Activated naive CD8-positive, alpha-beta T cell treated with anti-CD3 and anti-CD28 coated beads, Interleukin-2, amount 50 U/mL, for 24 hours (primary cell): ENCODE data around the gene RGL1.

Experiments
- ATAC-seq: fragments of 150-1000 bp; cut with Tn5 transposase; one replicate; pipeline ENCODE4 v1.10.0; 2021
- DNase-seq: peaks from one replicate; pipeline ENCODE4 v3.0.0; 2021
- H3K27ac Mint-ChIP-seq: one replicate; pipeline ENCODE4 v1.8.0; 2021; ENCODE audit warnings: mild to moderate bottlenecking, mixed read lengths
- H3K27me3 Mint-ChIP-seq: one replicate; pipeline ENCODE4 v1.8.0; 2021; ENCODE audit warnings: mixed read lengths
- H3K36me3 Mint-ChIP-seq: one replicate; pipeline ENCODE4 v1.8.0; 2021; ENCODE audit warnings: low read depth, mixed read lengths
- H3K4me1 Mint-ChIP-seq: one replicate; pipeline ENCODE4 v1.8.0; 2021; ENCODE audit warnings: mixed read lengths
- H3K4me3 Mint-ChIP-seq: one replicate; pipeline ENCODE4 v1.8.0; 2021; ENCODE audit warnings: mild to moderate bottlenecking, moderate library complexity, mixed read lengths
- H3K9me3 Mint-ChIP-seq: one replicate; pipeline ENCODE4 v1.8.0; 2021; ENCODE audit warnings: mixed read lengths

RGL1 gene

GRCh38 chr1:183850852-183851251 lies 45.9 kb downstream of the RGL1 start:
- Mint-ChIP-seq H3K4me1 (peaks cover 3% of the 10 kb centered on the region), H3K9me3 (no peaks in the 10 kb centered on the region), H3K4me3 (no peak overlapping the region), H3K27ac (no peak overlapping the region), H3K27me3 (no peaks in the 10 kb centered on the region), H3K36me3 (peaks cover 2% of the 10 kb centered on the region)
- DNase-seq = no peak
- no peak for ATAC-seq

DNA sequence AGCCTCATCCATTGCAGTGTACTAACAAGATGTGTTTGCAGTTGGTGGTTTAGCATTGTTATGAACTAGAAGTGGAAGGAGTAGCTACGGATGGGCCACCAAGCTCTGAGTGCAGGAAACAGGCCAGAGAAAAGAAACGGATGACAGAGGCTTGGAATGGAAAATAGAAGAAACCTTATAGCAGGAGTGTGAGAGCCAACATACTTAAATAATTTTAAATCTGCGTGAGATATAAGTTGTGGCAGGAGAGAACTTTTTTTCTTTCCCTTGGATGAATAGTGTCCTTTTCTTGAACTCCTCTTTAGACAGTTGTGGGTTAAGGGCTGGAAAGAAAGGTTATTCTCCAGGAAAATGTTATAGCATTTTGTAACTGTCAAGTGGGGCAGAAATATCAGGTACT lies 54.2 kb downstream of the RGL1 start:
- DNase-seq (no peak), ATAC-seq (no peak)
- Mint-ChIP-seq H3K4me3 (no peak overlapping the region), H3K9me3 (no peaks in the 10 kb centered on the region), H3K27ac (no peak overlapping the region), H3K36me3 (no peaks in the 10 kb centered on the region), H3K27me3 (no peaks in the 10 kb centered on the region), H3K4me1 (no peaks in the 10 kb centered on the region)

GRCh38 chr1:183859831-183860230 lies 54.9 kb downstream of the RGL1 start:
- Mint-ChIP-seq H3K4me3 (no peak overlapping the region), H3K27me3 (no peaks in the 10 kb centered on the region), H3K27ac (no peak overlapping the region)

GRCh38 chr1:183862967-183863366 lies 58.0 kb downstream of the RGL1 start:
- DNase-seq (no peak), ATAC-seq (no peak)
- no peaks in the 10 kb centered on the region for H3K4me1 Mint-ChIP-seq
- no peak overlapping the region for H3K27ac Mint-ChIP-seq
- no peak overlapping the region for H3K4me3 Mint-ChIP-seq
- H3K27me3 Mint-ChIP-seq = no peaks in the 10 kb centered on the region
- no peaks in the 10 kb centered on the region for H3K36me3 Mint-ChIP-seq
- H3K9me3 Mint-ChIP-seq = no peaks in the 10 kb centered on the region

More at GRCh38 chr1:183859831-183860230, 54.9 kb downstream of the RGL1 start:
- H3K36me3 Mint-ChIP-seq = no peaks in the 10 kb centered on the region
- no peaks in the 10 kb centered on the region for H3K4me1 Mint-ChIP-seq
- no peak for DNase-seq
- H3K9me3 Mint-ChIP-seq = no peaks in the 10 kb centered on the region
- no peak for ATAC-seq

- Mint-ChIP-seq H3K4me1 (no peaks in the 10 kb centered on the region), H3K4me3 (no peak overlapping the region), H3K27me3 (no peaks in the 10 kb centered on the region), H3K36me3 (no peaks in the 10 kb centered on the region), H3K9me3 (no peaks in the 10 kb centered on the region), H3K27ac (no peak overlapping the region)
- ATAC-seq = no peak
- DNase-seq = no peak
These were observed 58.9 kb downstream of the RGL1 start for GRCh38 chr1:183863852-183864251.

GRCh38 chr1:183864611-183865010 lies 59.7 kb downstream of the RGL1 start:
- no peaks in the 10 kb centered on the region for H3K36me3 Mint-ChIP-seq
- H3K4me3 Mint-ChIP-seq = no peak overlapping the region
- H3K9me3 Mint-ChIP-seq = no peaks in the 10 kb centered on the region
- H3K4me1 Mint-ChIP-seq = no peaks in the 10 kb centered on the region
- H3K27me3 Mint-ChIP-seq = no peaks in the 10 kb centered on the region
- no peak for ATAC-seq
- DNase-seq = no peak
- no peak overlapping the region for H3K27ac Mint-ChIP-seq

DNA sequence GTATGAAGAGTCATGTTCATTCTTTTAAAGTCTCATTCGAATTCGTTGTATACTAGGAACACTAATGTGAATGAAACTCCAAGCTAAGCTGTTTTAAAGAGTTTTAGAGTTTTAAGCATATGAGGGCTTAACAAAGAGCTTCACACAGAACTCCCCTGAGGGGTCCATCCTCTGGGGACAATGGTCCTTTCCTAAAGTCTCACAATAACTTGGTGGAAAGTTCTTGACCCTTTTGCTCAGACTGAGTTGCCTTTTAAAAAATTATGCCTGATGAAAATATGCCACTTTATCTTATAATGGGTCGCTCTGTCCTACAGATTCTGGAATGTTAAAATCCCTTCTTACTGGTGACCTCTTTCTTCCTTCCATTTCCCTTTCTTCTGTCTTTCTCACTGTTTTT lies 64.3 kb downstream of the RGL1 start:
- Mint-ChIP-seq H3K27ac (no peak overlapping the region), H3K36me3 (no peaks in the 10 kb centered on the region), H3K27me3 (no peaks in the 10 kb centered on the region), H3K4me1 (peaks cover 18% of the 10 kb centered on the region), H3K4me3 (no peak overlapping the region), H3K9me3 (no peaks in the 10 kb centered on the region)
- ATAC-seq = no peak
- DNase-seq = no peak

DNA sequence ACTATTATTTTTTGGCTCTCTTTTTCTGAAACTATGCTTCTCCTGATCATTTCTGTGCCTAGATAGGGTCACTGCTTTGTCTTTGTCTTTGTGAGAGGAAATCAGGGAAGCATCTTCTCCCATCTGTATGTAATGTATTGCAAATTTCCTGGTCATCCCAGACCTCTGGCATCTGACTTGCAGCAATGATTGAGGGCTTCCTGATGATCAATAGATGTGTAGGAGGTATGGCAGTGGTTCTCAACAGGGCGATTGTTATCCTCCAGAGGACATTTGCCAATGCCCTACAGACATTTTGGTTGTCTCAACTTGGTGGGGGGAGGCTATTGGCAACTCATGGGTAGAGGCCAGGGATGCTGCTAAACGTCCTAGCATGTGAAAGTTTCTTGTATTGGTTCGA lies 64.7 kb downstream of the RGL1 start:
- H3K4me1 Mint-ChIP-seq = peaks cover 22% of the 10 kb centered on the region
- H3K27me3 Mint-ChIP-seq = no peaks in the 10 kb centered on the region
- ATAC-seq (no peak), DNase-seq (no peak)
- H3K9me3 Mint-ChIP-seq = no peaks in the 10 kb centered on the region
- H3K4me3 Mint-ChIP-seq = no peak overlapping the region
- H3K27ac Mint-ChIP-seq = no peak overlapping the region
- H3K36me3 Mint-ChIP-seq = peaks cover 1% of the 10 kb centered on the region

GRCh38 chr1:183870351-183871077 lies 65.6 kb downstream of the RGL1 start:
- no peak overlapping the region for H3K4me3 Mint-ChIP-seq
- DNase-seq (no peak), ATAC-seq (no peak)
- H3K4me1 Mint-ChIP-seq = peaks cover 22% of the 10 kb centered on the region
- peaks cover 1% of the 10 kb centered on the region for H3K36me3 Mint-ChIP-seq
- no peaks in the 10 kb centered on the region for H3K27me3 Mint-ChIP-seq
- no peak overlapping the region for H3K27ac Mint-ChIP-seq
- no peaks in the 10 kb centered on the region for H3K9me3 Mint-ChIP-seq

DNA sequence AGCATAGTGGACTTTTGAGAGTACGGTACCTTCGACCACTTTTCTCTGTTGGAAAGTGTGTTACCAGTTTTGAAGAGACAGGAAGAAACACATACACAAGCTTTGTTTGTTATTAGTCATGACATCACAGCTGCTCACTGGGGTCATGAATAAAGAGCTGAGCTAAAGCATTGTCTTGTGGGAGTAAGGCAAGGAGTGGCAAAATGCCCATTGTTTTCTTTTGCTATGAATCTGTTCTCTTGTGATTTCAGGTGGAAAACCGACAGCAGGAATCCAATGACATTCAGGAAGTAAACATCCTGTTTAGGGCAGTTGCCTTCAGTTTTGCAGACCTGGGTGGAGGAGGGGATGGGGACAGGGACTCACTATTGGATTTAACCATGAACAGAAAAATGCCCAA lies 66.2 kb downstream of the RGL1 start:
- no peak overlapping the region for H3K27ac Mint-ChIP-seq
- ATAC-seq (no peak), DNase-seq (no peak)
- H3K36me3 Mint-ChIP-seq = peaks cover 1% of the 10 kb centered on the region
- peaks cover 22% of the 10 kb centered on the region for H3K4me1 Mint-ChIP-seq
- no peak overlapping the region for H3K4me3 Mint-ChIP-seq
- no peaks in the 10 kb centered on the region for H3K27me3 Mint-ChIP-seq
- no peaks in the 10 kb centered on the region for H3K9me3 Mint-ChIP-seq

- Mint-ChIP-seq H3K27ac (no peak overlapping the region), H3K9me3 (no peaks in the 10 kb centered on the region), H3K4me1 (peaks cover 22% of the 10 kb centered on the region), H3K36me3 (peaks cover 1% of the 10 kb centered on the region), H3K27me3 (no peaks in the 10 kb centered on the region), H3K4me3 (no peak overlapping the region)
- ATAC-seq (no peak), DNase-seq (no peak)
These were observed 66.7 kb downstream of the RGL1 start for GRCh38 chr1:183871601-183872000.

- Mint-ChIP-seq H3K9me3 (no peaks in the 10 kb centered on the region), H3K27ac (no peak overlapping the region), H3K27me3 (no peaks in the 10 kb centered on the region), H3K4me3 (no peak overlapping the region), H3K36me3 (peaks cover 1% of the 10 kb centered on the region), H3K4me1 (peaks cover 22% of the 10 kb centered on the region)
- DNase-seq = no peak
- no peak for ATAC-seq
These were observed 67.5 kb downstream of the RGL1 start for GRCh38 chr1:183872403-183872802.

GRCh38 chr1:183873642-183874041 lies 68.7 kb downstream of the RGL1 start:
- Mint-ChIP-seq H3K27ac (no peak overlapping the region), H3K36me3 (peaks cover 1% of the 10 kb centered on the region), H3K9me3 (no peaks in the 10 kb centered on the region), H3K4me1 (peaks cover 22% of the 10 kb centered on the region), H3K27me3 (no peaks in the 10 kb centered on the region), H3K4me3 (no peak overlapping the region)
- ATAC-seq (no peak), DNase-seq (no peak)

DNA sequence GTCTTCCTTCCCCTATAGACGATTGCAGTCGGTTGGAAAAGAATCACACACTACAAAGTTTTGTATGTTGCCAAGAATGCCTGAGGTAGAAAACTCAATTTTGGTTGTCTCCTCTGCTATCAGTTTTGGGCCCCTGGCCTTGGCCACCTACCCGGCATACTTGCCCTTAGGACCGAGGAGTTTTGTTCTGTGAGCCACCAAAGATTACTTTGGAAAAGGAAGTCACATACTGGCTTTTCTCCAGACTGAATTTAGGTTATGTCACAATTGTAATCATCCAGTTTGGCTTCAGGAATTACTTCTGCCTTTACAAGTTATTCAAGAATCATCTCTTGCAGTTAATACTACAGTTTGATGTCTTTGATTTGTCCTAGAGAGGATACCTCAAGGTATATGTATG lies 71.4 kb downstream of the RGL1 start:
- Mint-ChIP-seq H3K36me3 (peaks cover 1% of the 10 kb centered on the region), H3K4me3 (no peak overlapping the region), H3K9me3 (no peaks in the 10 kb centered on the region), H3K4me1 (peaks cover 22% of the 10 kb centered on the region), H3K27ac (no peak overlapping the region), H3K27me3 (no peaks in the 10 kb centered on the region)
- ATAC-seq = no peak
- DNase-seq = no peak

- Mint-ChIP-seq H3K9me3 (no peaks in the 10 kb centered on the region), H3K36me3 (peaks cover 1% of the 10 kb centered on the region), H3K27ac (no peak overlapping the region), H3K27me3 (no peaks in the 10 kb centered on the region), H3K4me1 (peaks cover 22% of the 10 kb centered on the region), H3K4me3 (no peak overlapping the region)
- DNase-seq (no peak), ATAC-seq (no peak)
These were observed 72.3 kb downstream of the RGL1 start for GRCh38 chr1:183877053-183877720.
